Measurements from ENCODE around the gene UBQLN3. TPM values are rescaled to one million over a fixed set of nuclear protein-coding genes. Genes with fewer than 3 reads are reported as not detected.
A peak's percentile ranks its signal among the peaks of the same experiment; 100 is the strongest.

UBQLN3 gene
- total RNA-seq, 1 donor from 2014 or later = not detected

GRCh38 chr11:5548440-5548839 is 38.7 kb upstream of the UBQLN3 start, which contains the start of gene OR52H1:
OR52H1 (minus strand) TSS chr11:5548540; CDS start chr11:5545505, 3,035 bp downstream.
- Histone ChIP-seq H3K27me3 (ENCODE audit: control insufficient read depth, insufficient read depth, low read length) (no peaks in the 10 kb centered on the region), H3K4me3 (ENCODE audit: low read depth, low read length) (no peak within 1 kb of the TSS), H3K36me3 (ENCODE audit: control insufficient read depth, insufficient read depth, low read length) (no peaks in the 10 kb centered on the region)
- DNase-seq (ENCODE audit: low read depth) = no peak
- TF ChIP-seq, protein P1, sequence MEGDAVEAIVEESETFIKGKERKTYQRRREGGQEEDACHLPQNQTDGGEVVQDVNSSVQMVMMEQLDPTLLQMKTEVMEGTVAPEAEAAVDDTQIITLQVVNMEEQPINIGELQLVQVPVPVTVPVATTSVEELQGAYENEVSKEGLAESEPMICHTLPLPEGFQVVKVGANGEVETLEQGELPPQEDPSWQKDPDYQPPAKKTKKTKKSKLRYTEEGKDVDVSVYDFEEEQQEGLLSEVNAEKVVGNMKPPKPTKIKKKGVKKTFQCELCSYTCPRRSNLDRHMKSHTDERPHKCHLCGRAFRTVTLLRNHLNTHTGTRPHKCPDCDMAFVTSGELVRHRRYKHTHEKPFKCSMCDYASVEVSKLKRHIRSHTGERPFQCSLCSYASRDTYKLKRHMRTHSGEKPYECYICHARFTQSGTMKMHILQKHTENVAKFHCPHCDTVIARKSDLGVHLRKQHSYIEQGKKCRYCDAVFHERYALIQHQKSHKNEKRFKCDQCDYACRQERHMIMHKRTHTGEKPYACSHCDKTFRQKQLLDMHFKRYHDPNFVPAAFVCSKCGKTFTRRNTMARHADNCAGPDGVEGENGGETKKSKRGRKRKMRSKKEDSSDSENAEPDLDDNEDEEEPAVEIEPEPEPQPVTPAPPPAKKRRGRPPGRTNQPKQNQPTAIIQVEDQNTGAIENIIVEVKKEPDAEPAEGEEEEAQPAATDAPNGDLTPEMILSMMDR (IDR thresholded peaks at IDR 0.05; ENCODE audit: insufficient read depth, low read length, poor library complexity, severe bottlenecking) = no peak

DNA sequence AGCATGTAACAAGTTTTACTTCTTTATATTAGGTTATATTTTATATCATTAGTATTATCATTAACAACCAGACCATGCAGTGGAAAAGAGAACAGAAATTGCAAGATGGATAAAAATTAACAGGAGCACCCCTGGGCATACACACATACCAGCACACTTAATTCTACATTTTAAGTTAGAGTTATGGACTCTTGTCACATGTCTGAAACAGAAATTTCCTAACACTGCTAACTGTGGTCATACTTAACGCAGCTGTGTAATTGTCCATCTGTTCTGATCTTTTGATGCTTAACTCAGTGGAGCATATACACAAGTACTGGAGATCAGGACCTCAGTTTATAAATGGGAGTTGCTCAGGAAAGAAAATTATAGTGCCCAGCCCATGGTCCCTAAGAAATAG is 38.2 kb upstream of the UBQLN3 start:
- Histone ChIP-seq H3K36me3 (ENCODE audit: control insufficient read depth, insufficient read depth, low read length) (no peaks in the 10 kb centered on the region), H3K4me3 (ENCODE audit: low read depth, low read length) (no peak overlapping the region), H3K27me3 (ENCODE audit: control insufficient read depth, insufficient read depth, low read length) (no peaks in the 10 kb centered on the region)
- TF ChIP-seq, protein P1 (IDR thresholded peaks at IDR 0.05; ENCODE audit: insufficient read depth, low read length, poor library complexity, severe bottlenecking) = no peak
- no peak for DNase-seq (ENCODE audit: low read depth)

DNA sequence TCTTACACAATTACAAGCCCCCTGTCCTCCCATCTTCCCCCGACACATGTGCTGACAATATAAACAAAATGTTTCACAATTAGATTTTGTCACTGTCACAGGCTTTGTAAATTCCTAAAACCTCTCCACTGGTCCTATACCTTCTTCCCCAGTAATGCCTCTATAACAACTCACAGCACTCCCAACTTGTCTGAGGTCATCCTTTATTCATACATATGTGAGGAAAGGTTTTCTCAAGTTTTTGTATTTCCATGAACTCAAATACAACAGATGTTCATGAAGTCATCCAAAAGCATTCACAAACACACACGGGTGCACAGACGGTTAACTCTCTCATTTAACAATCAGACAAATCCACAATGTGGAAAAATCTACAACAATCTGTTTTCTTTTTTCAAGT is 36.7 kb upstream of the UBQLN3 start:
- no peaks in the 10 kb centered on the region for H3K27me3 ChIP-seq (ENCODE audit: control insufficient read depth, insufficient read depth, low read length)
- peak; percentile 21 for DNase-seq (ENCODE audit: low read depth)
- TF ChIP-seq, protein P1 (IDR thresholded peaks at IDR 0.05; ENCODE audit: insufficient read depth, low read length, poor library complexity, severe bottlenecking) = no peak
- H3K36me3 ChIP-seq (ENCODE audit: control insufficient read depth, insufficient read depth, low read length) = no peaks in the 10 kb centered on the region
- H3K4me3 ChIP-seq (ENCODE audit: low read depth, low read length) = no peak overlapping the region

GRCh38 chr11:5541427-5541826 is 31.7 kb upstream of the UBQLN3 start:
- Histone ChIP-seq H3K4me3 (ENCODE audit: low read depth, low read length) (no peak overlapping the region), H3K36me3 (ENCODE audit: control insufficient read depth, insufficient read depth, low read length) (no peaks in the 10 kb centered on the region), H3K27me3 (ENCODE audit: control insufficient read depth, insufficient read depth, low read length) (no peaks in the 10 kb centered on the region)
- TF ChIP-seq, protein P1 (IDR thresholded peaks at IDR 0.05; ENCODE audit: insufficient read depth, low read length, poor library complexity, severe bottlenecking) = no peak
- no peak for DNase-seq (ENCODE audit: low read depth)

GRCh38 chr11:5536482-5536881 is 26.7 kb upstream of the UBQLN3 start:
- TF ChIP-seq, protein P1 (IDR thresholded peaks at IDR 0.05; ENCODE audit: insufficient read depth, low read length, poor library complexity, severe bottlenecking) = no peak
- no peak for DNase-seq (ENCODE audit: low read depth)
- H3K27me3 ChIP-seq (ENCODE audit: control insufficient read depth, insufficient read depth, low read length) = no peaks in the 10 kb centered on the region
- no peaks in the 10 kb centered on the region for H3K36me3 ChIP-seq (ENCODE audit: control insufficient read depth, insufficient read depth, low read length)
- no peak overlapping the region for H3K4me3 ChIP-seq (ENCODE audit: low read depth, low read length)

- Histone ChIP-seq H3K4me3 (ENCODE audit: low read depth, low read length) (no peak overlapping the region), H3K36me3 (ENCODE audit: control insufficient read depth, insufficient read depth, low read length) (no peaks in the 10 kb centered on the region), H3K27me3 (ENCODE audit: control insufficient read depth, insufficient read depth, low read length) (no peaks in the 10 kb centered on the region)
- TF ChIP-seq, protein P1 (IDR thresholded peaks at IDR 0.05; ENCODE audit: insufficient read depth, low read length, poor library complexity, severe bottlenecking) = no peak
- DNase-seq (ENCODE audit: low read depth) = no peak
Measured at GRCh38 chr11:5534046-5534445, 24.3 kb upstream of the UBQLN3 start.
